Neural cell (in vitro differentiated cells): ENCODE results near the gene OR1J1.

Source experiments
- EZH2 ChIP-seq: fragments of 200-600, 300-800 bp; shearing (Covaris generic), sonication (generic); IDR thresholded peaks from 2 replicates; pipeline ENCODE4 v1.6.1; 2014; ENCODE audit warnings: antibody characterized with exemption, low read length, borderline replicate concordance, mild to moderate bottlenecking; ENCODE audit not compliant: insufficient read depth, poor library complexity, severe bottlenecking
- TF ChIP-seq, protein P1 (sequence below): fragments of 450-650 bp; IDR thresholded peaks from 2 replicates; pipeline ENCODE4 v1.5.1; 2014; ENCODE audit warnings: antibody characterized with exemption, mild to moderate bottlenecking, moderate library complexity; ENCODE audit not compliant: poor library complexity, severe bottlenecking

DNA sequence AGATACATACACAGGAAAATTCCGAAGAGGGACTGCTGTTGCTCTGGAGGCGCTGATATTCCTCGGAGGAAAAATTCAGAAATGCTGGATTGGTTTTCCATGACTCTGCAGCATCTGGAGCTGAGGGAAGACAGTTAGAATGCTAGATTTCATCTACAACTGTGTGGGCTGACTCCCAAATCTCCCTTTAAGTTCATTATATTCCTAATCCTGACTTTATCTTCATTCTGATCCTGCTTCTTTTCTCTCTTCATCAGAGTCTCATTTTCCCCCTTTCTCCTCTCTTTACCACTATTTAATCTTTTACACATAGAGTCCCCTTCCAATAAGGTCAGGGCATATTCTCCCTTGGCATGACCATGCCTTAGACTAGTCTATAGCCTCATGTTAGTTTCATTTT lies 49.5 kb upstream of the OR1J1 start, which contains the start of gene OR1N1:
- TF ChIP-seq, protein P1, sequence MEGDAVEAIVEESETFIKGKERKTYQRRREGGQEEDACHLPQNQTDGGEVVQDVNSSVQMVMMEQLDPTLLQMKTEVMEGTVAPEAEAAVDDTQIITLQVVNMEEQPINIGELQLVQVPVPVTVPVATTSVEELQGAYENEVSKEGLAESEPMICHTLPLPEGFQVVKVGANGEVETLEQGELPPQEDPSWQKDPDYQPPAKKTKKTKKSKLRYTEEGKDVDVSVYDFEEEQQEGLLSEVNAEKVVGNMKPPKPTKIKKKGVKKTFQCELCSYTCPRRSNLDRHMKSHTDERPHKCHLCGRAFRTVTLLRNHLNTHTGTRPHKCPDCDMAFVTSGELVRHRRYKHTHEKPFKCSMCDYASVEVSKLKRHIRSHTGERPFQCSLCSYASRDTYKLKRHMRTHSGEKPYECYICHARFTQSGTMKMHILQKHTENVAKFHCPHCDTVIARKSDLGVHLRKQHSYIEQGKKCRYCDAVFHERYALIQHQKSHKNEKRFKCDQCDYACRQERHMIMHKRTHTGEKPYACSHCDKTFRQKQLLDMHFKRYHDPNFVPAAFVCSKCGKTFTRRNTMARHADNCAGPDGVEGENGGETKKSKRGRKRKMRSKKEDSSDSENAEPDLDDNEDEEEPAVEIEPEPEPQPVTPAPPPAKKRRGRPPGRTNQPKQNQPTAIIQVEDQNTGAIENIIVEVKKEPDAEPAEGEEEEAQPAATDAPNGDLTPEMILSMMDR = no peak
- no peak for TF ChIP-seq EZH2
